GM12878 (cell line): Measurements from ENCODE around the gene HCK. TPM values are rescaled to one million over a fixed set of nuclear protein-coding genes. Genes with fewer than 3 reads are reported as not detected.

Source experiments
- ATAC-seq: fragments of 200-7000 bp; cut with Tn5 transposase; 3 replicates; pipeline ENCODE4 v1.9.1; 2020; ENCODE audit warnings: mild to moderate bottlenecking, moderate library complexity
- BruUV-seq: library from RNA; stranded (reverse); fragments of 400-500 nt; replicated peaks from 2 replicates; lab custom pipeline; 2021; lab: Mats Ljungman, UMichigan
- CTCF ChIA-PET: fragments of 300-600 bp; sonication (Branson Sonifier 250); formaldehyde crosslinking; extraction: SDS; loops from one replicate; lab custom pipeline; 2021; ENCODE audit warnings: inconsistent platforms; lab: Yijun Ruan, JAX
- POLR2A ChIA-PET: fragments of 350-600 bp; formaldehyde crosslinking; extraction: SDS; loops from one replicate; lab custom pipeline; 2021; ENCODE audit warnings: inconsistent platforms; lab: Charles Lee
- RAD21 ChIA-PET: fragments of 300-600 bp; sonication (Branson Sonifier 250); formaldehyde crosslinking; loops from one replicate; lab custom pipeline; 2023; ENCODE audit warnings: antibody characterized with exemption; ENCODE audit not compliant: unreplicated experiment; lab: Charles Lee
- SMC1A ChIA-PET: fragments of 300-600 bp; sonication (Branson Sonifier 250); formaldehyde crosslinking; loops from one replicate; lab custom pipeline; 2023; ENCODE audit not compliant: unreplicated experiment, uncharacterized antibody; lab: Charles Lee
- DNase-seq: peaks from one replicate; pipeline ENCODE4 v3.0.0-alpha.2; 2011; ENCODE audit warnings: low read depth, low spot score
- FAIRE-seq: peaks from 3 replicates; lab custom pipeline; 2011; peaks lifted over from hg19 to GRCh38; lab: Jason Lieb, UNC
- H2AFZ ChIP-seq: 2 replicates; pipeline ENCODE4 v1.6.0; 2011; ENCODE audit warnings: low read depth, low read length, control low read depth; ENCODE audit not compliant: control insufficient read depth
- H3K27ac ChIP-seq: 2 replicates; pipeline ENCODE4 v1.5.1; 2011; ENCODE audit warnings: control low read depth; ENCODE audit not compliant: control insufficient read depth, insufficient read depth
- H3K27me3 ChIP-seq, 2 experiments: replicated peaks in 1 of 2; 2 replicates each; pipeline versions ENCODE4 v1.6.0 to v1.6.1; 2011; ENCODE audit warnings: low read length in 1 of 2; ENCODE audit not compliant: control insufficient read depth in 2 of 2, insufficient read depth in 2 of 2
- H3K36me3 ChIP-seq, 2 experiments: 2 replicates each; pipeline ENCODE4 v1.5.1; 2011; ENCODE audit warnings: low read length in 1 of 2; ENCODE audit not compliant: control insufficient read depth in 2 of 2, insufficient read depth in 2 of 2
- H3K4me1 ChIP-seq: 2 replicates; pipeline ENCODE4 v1.6.1; 2011; ENCODE audit warnings: mild to moderate bottlenecking, low read length, moderate library complexity, mixed read lengths; ENCODE audit not compliant: control insufficient read depth, insufficient read depth
- H3K4me2 ChIP-seq: 2 replicates; pipeline ENCODE4 v1.6.0; 2011; ENCODE audit warnings: control low read depth; ENCODE audit not compliant: control insufficient read depth, insufficient read depth
- H3K4me3 ChIP-seq: fragments of 200-600 bp; sonication (generic); 2 replicates; pipeline ENCODE4 v1.5.1; 2016
- H3K79me2 ChIP-seq: 2 replicates; pipeline ENCODE4 v1.6.0; 2011; ENCODE audit warnings: low read length; ENCODE audit not compliant: control insufficient read depth, insufficient read depth
- H3K9ac ChIP-seq: 2 replicates; pipeline ENCODE4 v1.8.0; 2011; ENCODE audit warnings: low read length, control low read depth, mixed read lengths; ENCODE audit not compliant: control insufficient read depth, insufficient read depth
- H3K9me3 ChIP-seq: replicated peaks from 3 replicates; pipeline ENCODE4 v1.5.1; 2011; ENCODE audit warnings: mild to moderate bottlenecking, low read length; ENCODE audit not compliant: control insufficient read depth, insufficient read depth
- H4K20me1 ChIP-seq: 2 replicates; pipeline ENCODE4 v1.6.0; 2011; ENCODE audit not compliant: control insufficient read depth, insufficient read depth
- ASH2L ChIP-seq: fragments of 300-600, 200-600 bp; sonication (generic); IDR thresholded peaks from 2 replicates; pipeline ENCODE4 v1.6.1; 2017; ENCODE audit warnings: low read depth, mild to moderate bottlenecking, borderline replicate concordance
- BHLHE40 ChIP-seq, 2 experiments: fragments of 450-650 bp in 1 of 2; IDR thresholded peaks; 2 replicates each; pipeline ENCODE4 v1.6.1; 2011 to 2017; ENCODE audit warnings: low read depth in 2 of 2, borderline replicate concordance in 1 of 2, improper control_type of control experiment in 1 of 2, low read length in 1 of 2, mild to moderate bottlenecking in 1 of 2
- CHD2 ChIP-seq: IDR thresholded peaks from 2 replicates; pipeline ENCODE4 v1.6.1; 2011; ENCODE audit warnings: low read depth, low read length, improper control_type of control experiment, borderline replicate concordance
- CHD4 ChIP-seq: fragments of 200-600 bp; sonication (generic); IDR thresholded peaks from 2 replicates; pipeline ENCODE4 v1.6.1; 2016; ENCODE audit warnings: mild to moderate bottlenecking
- CREM ChIP-seq: IDR thresholded peaks from 2 replicates; pipeline ENCODE4 v1.6.1; 2014; ENCODE audit warnings: antibody characterized with exemption, low read depth
- HDGF ChIP-seq: fragments of 450-650 bp; IDR thresholded peaks from 2 replicates; pipeline ENCODE4 v1.6.1; 2016; ENCODE audit warnings: antibody characterized with exemption
- IRF4 ChIP-seq: IDR thresholded peaks from 2 replicates; pipeline ENCODE4 v1.6.1; 2011; ENCODE audit warnings: low read depth, low read length
- KLF5 ChIP-seq: fragments of 450-650 bp; IDR thresholded peaks from 2 replicates; pipeline ENCODE4 v1.6.1; 2014; ENCODE audit warnings: mild to moderate bottlenecking; ENCODE audit not compliant: partially characterized antibody
- NR2F1 ChIP-seq: fragments of 450-650 bp; conservative IDR thresholded peaks from 2 replicates; pipeline ENCODE4 v1.6.1; 2017; ENCODE audit warnings: mild to moderate bottlenecking
- POLR2A ChIP-seq: IDR thresholded peaks from 2 replicates; pipeline ENCODE4 v1.6.1; 2011; ENCODE audit warnings: low read depth, mild to moderate bottlenecking, low read length
- POLR2AphosphoS5 ChIP-seq: IDR thresholded peaks from 2 replicates; pipeline ENCODE4 v1.6.1; 2011; ENCODE audit warnings: mild to moderate bottlenecking, low read length, inconsistent platforms
- RUNX3 ChIP-seq: IDR thresholded peaks from 2 replicates; pipeline ENCODE4 v1.6.1; 2012; ENCODE audit warnings: low read length, inconsistent platforms
- SIX5 ChIP-seq: IDR thresholded peaks from 2 replicates; pipeline ENCODE4 v1.6.1; 2011; ENCODE audit warnings: mild to moderate bottlenecking, low read depth, low read length, moderate library complexity; ENCODE audit not compliant: severe bottlenecking
- STAT3 ChIP-seq: IDR thresholded peaks from 2 replicates; pipeline ENCODE4 v1.6.1; 2011; ENCODE audit warnings: low read depth, low read length, improper control_type of control experiment
- SUPT20H ChIP-seq: IDR thresholded peaks from 2 replicates; pipeline ENCODE4 v1.6.1; 2011; ENCODE audit warnings: low read depth, mild to moderate bottlenecking, low read length, moderate library complexity, borderline replicate concordance; ENCODE audit not compliant: control insufficient read depth
- ZBTB33 ChIP-seq: fragments of 450-650 bp; IDR thresholded peaks from 2 replicates; pipeline ENCODE4 v1.6.1; 2017; ENCODE audit warnings: mild to moderate bottlenecking
- ZNF24 ChIP-seq: fragments of 450-650 bp; IDR thresholded peaks from 2 replicates; pipeline ENCODE4 v1.6.1; 2017; ENCODE audit warnings: antibody characterized with exemption, mild to moderate bottlenecking
- ZNF274 ChIP-seq: IDR thresholded peaks from one replicate; pipeline ENCODE4 v1.8.0; 2011; ENCODE audit not compliant: insufficient read length, insufficient read depth
- WGBS: methylation state at CpG from one replicate; pipeline ENCODE4 v1.1.6; 2016; ENCODE audit warnings: low lambda C conversion rate; ENCODE audit not compliant: insufficient replicate concordance, insufficient coverage; ENCODE audit errors: missing lambda C conversion rate; 5-methylcytosine and 5-hydroxymethylcytosine counted together
- in situ Hi-C: fragments of 300-500 bp; cut with MboI; formaldehyde crosslinking; loops from 9 replicates; pipeline ENCODE4 v1.14.3; 2018; ENCODE audit warnings: mixed read lengths
- intact Hi-C: fragments of 100-400 bp; cut with micrococcal nuclease; formaldehyde crosslinking; loops from one replicate; pipeline ENCODE4 v1.14.2; 2022; ENCODE audit not compliant: unreplicated experiment
- polyA plus RNA-seq, 11 experiments: library from polyadenylated mRNA; depleted of rRNA in 4 of 11; unstranded in 6 of 11; stranded (reverse) in 5 of 11; fragments of >200 nt; fragmentation: Nextera tagmentation in 4 of 11; fragmentation: Illumina TruSeq in 1 of 11; extraction: Ambion mirVana in 4 of 11; extraction: Trizol in 1 of 11; gene quantifications; 1 replicate in 1 of 11; 2 replicates in 10 of 11; pipeline versions ENCODE4 v1.2.1 to v1.2.3, GENCODE V29; 2011 to 2016; ENCODE audit warnings: inconsistent platforms in 2 of 11, missing spikeins in 2 of 11, low read depth in 1 of 11
- total RNA-seq, 4 experiments: library from RNA; depleted of rRNA in 3 of 4; stranded (reverse); fragments of >200 nt in 3 of 4; fragmentation: Illumina TruSeq in 1 of 4; extraction: Trizol in 1 of 4; gene quantifications; 2 replicates each; pipeline versions ENCODE4 v1.2.1 to v1.2.3, GENCODE V29; 2013 to 2021

The HCK gene
- total and polyA plus RNA-seq, 10 of the 15 experiments (the other 5 are each of a cell fraction or from before 2014, with no cell fraction given), result 1.3 to 30.3 (median 18.5) TPM

GRCh38 chr20:32059189-32059588, 7.1 kb downstream of the HCK start:
- no peak overlapping the region for H3K4me3 ChIP-seq
- no peak overlapping the region for H2AFZ ChIP-seq
- H3K27ac ChIP-seq, result no peak overlapping the region
- CTCF ChIA-PET, result interaction anchor here (1.0 to 2.6 kb wide), 5 partner anchors 18 to 33 kb away, joined by 3 to 15 read pairs (median 4); no protein-coding TSS in a partner anchor
- no peaks in the 10 kb centered on the region for H3K36me3 ChIP-seq
- no peak for TF ChIP-seq CHD4
- TF ChIP-seq STAT3, result no peak
- no peak for TF ChIP-seq CHD2
- TF ChIP-seq ASH2L, result no peak
- no peak for TF ChIP-seq CREM
- TF ChIP-seq HDGF, result no peak
- no peak for TF ChIP-seq POLR2AphosphoS5
- no peak for TF ChIP-seq RUNX3
- TF ChIP-seq SUPT20H, result no peak
- TF ChIP-seq KLF5, result no peak
- TF ChIP-seq ZBTB33, result no peak
- TF ChIP-seq POLR2A, result no peak
- no peak for TF ChIP-seq ZNF274
- TF ChIP-seq IRF4, result no peak
- no peak for TF ChIP-seq BHLHE40 (IDR thresholded peaks at IDR 0.05; ENCODE audit: borderline replicate concordance in 1 of 2, low read depth in 2 of 2, low read length in 1 of 2)
- no peak for TF ChIP-seq SIX5
- TF ChIP-seq ZNF24, result no peak
- TF ChIP-seq NR2F1, result no peak
- H3K9me3 ChIP-seq, result no peaks in the 10 kb centered on the region; the same call in 2 of the 3 replicates
- DNase-seq (no peak), FAIRE-seq (no peak), ATAC-seq (no peak)
- H4K20me1 ChIP-seq, result no peaks in the 10 kb centered on the region
- WGBS, result 30% methylated on average over 1 of the region's 1 CpG
- POLR2A ChIA-PET, result interaction anchor here (0.8 to 1.3 kb wide), 3 partner anchors 9 to 24 kb away, joined by 3 to 5 read pairs (median 3); no protein-coding TSS in a partner anchor
- SMC1A ChIA-PET, result interaction anchor here (0.7 to 6.5 kb wide), 7 partner anchors 8 to 32 kb away, joined by 3 to 42 read pairs (median 6); no protein-coding TSS in a partner anchor
- no peaks in the 10 kb centered on the region for H3K27me3 ChIP-seq
- in situ Hi-C loops, result no loop called here
- BruUV-seq, result no TSS peak
- H3K4me2 ChIP-seq, result no peak overlapping the region
- intact Hi-C loops, result no loop called here
- H3K9ac ChIP-seq, result no peak overlapping the region
- RAD21 ChIA-PET, result interaction anchor here (17.3 kb wide), 1 partner anchor 24 kb away, joined by 215 read pairs; no protein-coding TSS in a partner anchor
- H3K79me2 ChIP-seq, result no peaks in the 10 kb centered on the region
- peaks cover 22% of the 10 kb centered on the region for H3K4me1 ChIP-seq
